Activated B cell treated with CpG ODN at 0.5 μM for 24 hours (primary cell): ENCODE measurements around the gene GLB1L. TPM values are rescaled to one million over a fixed set of nuclear protein-coding genes. Genes with fewer than 3 reads are reported as not detected.

ENCODE experiments used
- ATAC-seq: fragments of 200-7000 bp; cut with Tn5 transposase; one replicate; pipeline ENCODE4 v1.10.0; 2021; ENCODE audit warnings: low read depth, mild to moderate bottlenecking, moderate library complexity
- CTCF ChIA-PET: fragments of 350-600 bp; sonication (Branson Sonifier 250); formaldehyde crosslinking; loops from one replicate; lab custom pipeline; 2021; ENCODE audit warnings: antibody characterized with exemption; lab: Charles Lee
- POLR2A ChIA-PET: fragments of 350-600 bp; sonication (Branson Sonifier 250); formaldehyde crosslinking; loops from one replicate; lab custom pipeline; 2021; ENCODE audit warnings: antibody characterized with exemption; lab: Charles Lee
- DNase-seq: peaks from one replicate; pipeline ENCODE4 v3.0.0; 2022
- H3K27ac Mint-ChIP-seq: one replicate; pipeline ENCODE4 v1.8.0; 2020; ENCODE audit warnings: mixed read lengths
- H3K27me3 Mint-ChIP-seq: one replicate; pipeline ENCODE4 v1.8.0; 2021; ENCODE audit warnings: mixed read lengths
- H3K36me3 Mint-ChIP-seq: one replicate; pipeline ENCODE4 v1.8.0; 2021; ENCODE audit warnings: low read depth, mixed read lengths
- H3K4me1 Mint-ChIP-seq: one replicate; pipeline ENCODE4 v1.8.0; 2021; ENCODE audit warnings: mixed read lengths
- H3K4me3 Mint-ChIP-seq: one replicate; pipeline ENCODE4 v1.8.0; 2020; ENCODE audit warnings: mild to moderate bottlenecking, mixed read lengths
- H3K9me3 Mint-ChIP-seq: one replicate; pipeline ENCODE4 v1.8.0; 2020; ENCODE audit warnings: mixed read lengths
- CTCF ChIP-seq: fragments of 200-600 bp; IDR thresholded peaks from one replicate; pipeline ENCODE4 v1.8.0; 2022; ENCODE audit warnings: antibody characterized with exemption, mild to moderate bottlenecking
- intact Hi-C: fragments of 100-400 bp; cut with micrococcal nuclease; formaldehyde crosslinking; loops from one replicate; pipeline ENCODE4 v1.15.1; 2024
- total RNA-seq: library from RNA; stranded (reverse); gene quantifications from 2 replicates; pipeline ENCODE4 v1.2.3, GENCODE V29; 2022

The GLB1L gene
- total RNA-seq, 1 donor from 2014 or later: 4.5 TPM

DNA sequence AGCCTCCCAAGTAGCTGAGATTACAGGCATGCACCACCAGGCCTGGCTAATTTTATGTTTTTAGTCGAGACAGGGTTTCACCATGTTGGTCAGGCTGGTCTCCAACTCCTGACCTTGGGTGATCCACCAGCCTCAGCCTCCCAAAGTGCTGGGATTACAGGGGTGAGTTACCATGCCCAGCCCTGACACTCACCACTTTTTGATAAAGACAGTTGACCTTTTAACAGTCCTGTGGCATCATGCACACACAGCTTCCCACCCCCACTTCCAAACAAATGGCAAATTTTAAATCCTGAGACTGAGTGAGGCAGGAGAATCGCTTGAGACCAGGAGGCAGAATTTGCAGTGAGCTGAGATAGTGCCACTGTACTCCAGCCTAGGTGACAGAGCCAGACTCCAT is 27.8 kb upstream of the GLB1L start:
- H3K9me3 Mint-ChIP-seq: no peaks in the 10 kb centered on the region
- DNase-seq: no peak
- H3K36me3 Mint-ChIP-seq: peaks cover 2% of the 10 kb centered on the region
- no peak overlapping the region for H3K27ac Mint-ChIP-seq
- POLR2A ChIA-PET: no interaction called here
- intact Hi-C loops: no loop called here
- no peak for ATAC-seq
- no peaks in the 10 kb centered on the region for H3K27me3 Mint-ChIP-seq
- peaks cover 19% of the 10 kb centered on the region for H3K4me1 Mint-ChIP-seq
- no peak overlapping the region for H3K4me3 Mint-ChIP-seq
- CTCF ChIA-PET: interaction anchor here (2.6 kb wide), 1 partner anchor 22 kb away, joined by 13 read pairs; no protein-coding TSS in a partner anchor
- no peak for TF ChIP-seq CTCF

- H3K4me3 Mint-ChIP-seq: no peak overlapping the region
- TF ChIP-seq CTCF: no peak
- H3K27me3 Mint-ChIP-seq: no peaks in the 10 kb centered on the region
- no peak for DNase-seq
- no peaks in the 10 kb centered on the region for H3K36me3 Mint-ChIP-seq
- H3K9me3 Mint-ChIP-seq: no peaks in the 10 kb centered on the region
- intact Hi-C loops: no loop called here
- POLR2A ChIA-PET: no interaction called here
- H3K4me1 Mint-ChIP-seq: peaks cover 13% of the 10 kb centered on the region
- CTCF ChIA-PET: interaction anchor here (2.6 kb wide), 1 partner anchor 22 kb away, joined by 13 read pairs; no protein-coding TSS in a partner anchor
- ATAC-seq: no peak
- H3K27ac Mint-ChIP-seq: no peak overlapping the region
These were observed 27.1 kb upstream of the GLB1L start for GRCh38 chr2:219272356-219272755.

DNA sequence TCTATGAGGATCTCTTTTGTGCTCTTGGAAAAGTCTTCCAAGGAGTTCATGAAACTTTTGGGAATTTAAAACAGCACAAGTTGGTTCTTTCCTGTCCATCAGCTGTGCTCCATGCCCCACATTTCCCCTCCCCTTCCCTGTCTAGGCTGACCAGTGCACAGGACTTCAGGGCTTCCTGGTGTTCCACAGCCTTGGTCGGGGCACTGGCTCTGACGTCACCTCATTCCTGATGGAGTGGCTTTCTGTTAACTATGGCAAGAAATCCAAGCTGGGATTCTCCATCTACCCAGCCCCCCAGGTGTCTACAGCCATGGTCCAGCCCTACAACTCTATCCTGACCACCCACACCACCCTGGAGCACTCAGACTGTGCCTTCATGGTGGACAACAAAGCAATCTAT is 25.8 kb upstream of the GLB1L start:
- POLR2A ChIA-PET: no interaction called here
- DNase-seq (no peak), ATAC-seq (no peak)
- H3K4me1 Mint-ChIP-seq: peaks cover 3% of the 10 kb centered on the region
- CTCF ChIA-PET: interaction anchor here (2.3 kb wide), 1 partner anchor 23 kb away, joined by 10 read pairs; no protein-coding TSS in a partner anchor
- H3K4me3 Mint-ChIP-seq: no peak overlapping the region
- no peaks in the 10 kb centered on the region for H3K36me3 Mint-ChIP-seq
- no peaks in the 10 kb centered on the region for H3K9me3 Mint-ChIP-seq
- no peak overlapping the region for H3K27ac Mint-ChIP-seq
- intact Hi-C loops: no loop called here
- TF ChIP-seq CTCF: no peak
- no peaks in the 10 kb centered on the region for H3K27me3 Mint-ChIP-seq

- DNase-seq (no peak), ATAC-seq (no peak)
- TF ChIP-seq CTCF: no peak
- intact Hi-C loops: no loop called here
- Mint-ChIP-seq H3K36me3 (no peaks in the 10 kb centered on the region), H3K9me3 (no peaks in the 10 kb centered on the region), H3K27me3 (no peaks in the 10 kb centered on the region), H3K4me1 (peaks cover 3% of the 10 kb centered on the region), H3K27ac (no peak overlapping the region), H3K4me3 (no peak overlapping the region)
- ChIA-PET CTCF (interaction anchor here (2.3 kb wide), 1 partner anchor 24 kb away, joined by 10 read pairs; no protein-coding TSS in a partner anchor), POLR2A (interaction anchor here (1.8 kb wide), 1 partner anchor 16 kb away, joined by 7 read pairs; the partner anchor contains the start of gene TUBA4A)
These were observed 24.8 kb upstream of the GLB1L start for GRCh38 chr2:219270055-219270372.

DNA sequence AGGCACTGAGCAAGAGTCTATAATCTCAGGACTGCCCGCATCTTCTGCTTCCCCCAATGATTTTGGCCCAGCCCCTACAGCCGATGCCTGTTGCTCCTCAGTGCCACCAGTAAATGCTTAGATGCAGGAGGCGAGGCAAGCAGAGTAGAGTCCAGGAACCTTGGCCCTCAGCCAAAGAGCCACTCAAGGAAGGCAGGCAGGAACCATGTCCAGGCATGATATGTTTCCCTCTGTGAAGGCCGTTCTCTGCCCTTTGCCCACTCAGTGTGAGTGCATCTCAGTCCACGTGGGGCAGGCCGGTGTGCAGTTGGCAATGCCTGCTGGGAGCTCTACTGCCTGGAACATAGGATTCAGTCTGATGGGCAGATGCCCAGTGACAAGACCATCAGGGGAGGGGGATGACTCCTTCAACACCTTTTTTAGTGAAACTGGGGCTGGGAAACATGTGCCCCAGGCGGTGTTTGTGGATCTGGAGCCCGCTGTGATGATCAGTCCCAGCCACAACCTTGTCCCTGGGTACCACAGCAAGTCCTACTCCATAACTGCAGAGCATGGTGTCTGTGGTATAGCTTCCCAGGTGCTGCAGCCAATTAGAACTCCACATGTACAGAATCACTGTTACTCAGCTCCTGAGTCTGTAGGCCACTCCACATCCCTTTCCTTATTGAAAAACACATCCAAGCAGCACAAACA is 24.3 kb upstream of the GLB1L start:
- ChIA-PET POLR2A (interaction anchor here (1.8 kb wide), 1 partner anchor 15 kb away, joined by 7 read pairs; the partner anchor contains the start of gene TUBA4A), CTCF (interaction anchor here (2.3 kb wide), 1 partner anchor 25 kb away, joined by 10 read pairs; no protein-coding TSS in a partner anchor)
- intact Hi-C loops: no loop called here
- DNase-seq: no peak
- Mint-ChIP-seq H3K4me3 (no peak overlapping the region), H3K36me3 (no peaks in the 10 kb centered on the region), H3K9me3 (no peaks in the 10 kb centered on the region), H3K27me3 (no peaks in the 10 kb centered on the region), H3K4me1 (peaks cover 3% of the 10 kb centered on the region), H3K27ac (no peak overlapping the region)
- ATAC-seq: no peak
- no peak for TF ChIP-seq CTCF
